KG1 (cell line): Measurements from ENCODE around the gene PSMC2.

Experiments used
- DNase-seq: peaks from one replicate; lab custom pipeline; 2025; lab: John Stamatoyannopoulos, UW

Gene PSMC2

DNA sequence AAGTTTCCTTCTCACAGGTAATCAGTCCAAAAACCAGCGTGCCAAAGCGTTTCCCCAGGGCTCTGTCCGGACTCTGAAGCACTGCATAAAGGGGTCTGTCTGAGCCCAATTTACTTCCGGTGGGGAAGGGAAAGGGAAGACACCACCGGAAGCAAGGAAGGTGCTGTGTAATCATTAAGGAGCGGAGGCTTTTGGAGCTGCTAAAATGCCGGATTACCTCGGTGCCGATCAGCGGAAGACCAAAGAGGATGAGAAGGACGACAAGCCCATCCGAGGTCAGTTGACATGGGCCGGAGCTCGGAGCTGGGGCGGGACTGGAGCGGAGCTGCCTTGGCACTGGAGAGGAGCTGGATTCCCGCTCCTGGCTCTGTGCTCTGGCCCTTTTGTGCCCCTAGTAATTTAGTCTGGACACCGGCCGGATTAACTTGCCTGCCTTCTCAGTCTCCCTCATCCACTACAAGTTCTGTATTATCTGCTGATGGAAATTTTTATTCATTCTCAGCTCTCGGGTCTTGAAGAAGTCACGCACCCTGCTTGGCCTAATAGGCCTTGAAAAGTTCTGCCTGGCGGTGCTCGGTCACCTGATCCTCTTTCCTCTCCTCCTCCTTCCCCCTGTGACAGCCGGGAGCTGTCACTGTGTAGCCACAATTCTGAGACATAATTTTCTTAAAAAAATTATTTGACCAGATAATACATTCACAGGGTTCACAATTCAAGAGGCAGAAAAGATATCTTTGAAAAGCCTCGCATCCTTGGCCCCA, at the start of gene PSMC2:
TSS of gene PSMC2 (plus strand) at position 137 of the 761 bp plus-strand sequence. CDS start at position 206, 69 bp downstream.
- peak; percentile 8 for DNase-seq

DNA sequence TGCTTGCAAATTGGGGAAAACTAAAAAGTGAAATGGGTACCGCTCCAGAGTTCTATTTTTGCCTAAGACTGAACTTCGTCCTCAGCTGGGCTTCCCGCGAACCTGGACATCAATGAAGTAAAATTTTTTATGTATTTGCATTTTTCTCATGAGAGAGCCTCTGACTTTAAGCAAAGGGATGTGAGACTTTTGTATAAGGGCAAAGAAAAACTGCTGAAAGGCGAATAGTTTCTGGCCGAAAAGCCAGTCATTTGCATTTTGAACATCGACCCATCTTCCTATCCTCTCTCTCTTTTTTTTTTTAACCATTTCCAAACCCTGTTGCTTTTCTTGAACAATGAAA, 49.6 kb upstream of the PSMC2 start:
- no peak for DNase-seq

DNA sequence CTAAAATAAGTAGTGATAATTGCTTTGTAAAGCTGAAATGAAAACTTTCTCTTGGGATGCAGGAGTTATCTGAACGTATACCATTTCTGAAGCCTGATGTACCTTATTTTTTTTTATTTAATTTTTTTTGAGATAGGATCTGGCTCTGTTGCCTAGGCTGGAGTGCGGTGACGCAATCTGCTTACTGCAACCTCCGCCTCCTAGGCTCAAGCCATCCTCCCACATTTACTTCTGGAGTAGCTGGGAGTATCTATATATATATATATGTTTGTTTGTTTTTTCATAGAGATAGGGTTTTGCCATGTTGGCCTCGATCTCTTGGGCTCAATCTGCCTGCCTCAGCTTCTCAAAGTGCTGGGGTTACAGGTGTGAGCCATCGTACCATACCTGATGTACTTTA, 47.8 kb upstream of the PSMC2 start:
- DNase-seq, result no peak

DNA sequence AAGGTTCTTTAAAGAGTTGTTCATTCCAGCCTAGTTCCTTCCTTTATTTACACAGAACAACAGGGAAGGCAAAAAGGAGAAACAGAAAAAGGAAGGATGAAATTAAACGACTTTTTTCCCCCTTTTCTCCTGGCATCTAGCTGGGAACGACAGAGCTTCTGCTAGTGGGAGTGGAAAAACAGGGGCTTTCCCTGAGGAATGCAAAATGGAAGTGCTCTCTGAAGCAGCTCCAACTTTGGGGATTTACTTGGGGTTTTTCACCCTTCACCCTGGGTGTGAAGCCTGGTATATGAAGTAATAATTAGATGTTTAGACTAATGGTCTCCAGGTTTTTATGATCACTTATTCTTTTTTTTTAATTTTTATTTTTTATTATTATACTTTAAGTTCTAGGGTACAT, 46.0 kb upstream of the PSMC2 start:
- DNase-seq, result no peak

DNA sequence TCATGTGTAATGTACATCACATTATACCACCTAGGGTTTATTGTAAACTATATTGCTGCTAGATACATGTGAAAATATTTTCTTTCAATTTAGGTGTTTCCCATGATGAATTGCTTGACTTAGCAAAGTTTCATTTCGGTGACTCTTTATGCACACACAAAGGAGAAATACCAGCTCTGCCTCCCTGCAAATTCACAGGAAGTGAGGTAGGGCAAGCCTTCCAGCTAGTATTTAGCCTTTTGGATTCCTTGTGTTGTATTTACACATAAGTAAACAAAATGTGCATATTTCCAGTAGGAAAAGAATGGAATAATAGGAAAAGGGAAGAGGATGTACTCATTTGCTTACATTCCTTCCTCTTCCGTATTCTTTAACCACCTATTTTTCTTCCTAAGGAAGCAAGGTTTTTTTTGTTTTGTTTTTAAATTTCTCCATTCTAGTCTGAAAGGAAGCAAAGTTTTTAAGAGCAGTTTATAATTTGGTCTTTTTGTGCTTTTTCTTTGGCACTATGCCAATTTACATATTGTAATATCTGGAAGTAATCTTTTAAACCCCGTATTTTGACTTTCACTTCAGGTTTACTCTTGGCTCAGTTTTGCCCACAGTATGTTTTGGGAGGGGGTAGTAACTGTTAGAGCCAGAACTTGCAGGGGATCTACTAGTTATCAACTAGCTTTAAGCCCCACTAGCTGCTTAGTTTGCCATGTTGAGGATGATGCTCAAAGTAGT, 39.8 kb upstream of the PSMC2 start:
- DNase-seq, result no peak

DNA sequence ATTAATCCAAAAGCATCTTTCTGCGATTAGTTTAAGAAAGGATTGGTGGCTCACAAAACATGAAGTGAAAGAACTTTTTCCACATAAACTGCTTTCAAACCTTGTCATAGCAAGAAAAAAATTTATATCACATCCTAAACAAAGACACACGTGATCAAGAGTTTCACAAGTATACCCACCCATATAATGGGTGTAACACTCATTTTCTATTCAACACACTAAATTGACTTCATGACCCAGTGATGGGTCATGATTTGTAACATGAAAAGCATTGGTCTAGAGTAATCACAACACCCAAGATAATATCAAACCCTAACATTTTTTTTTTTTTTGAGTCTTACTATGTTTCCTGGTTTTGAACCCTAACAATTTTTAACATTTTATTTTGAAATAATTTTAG, 32.6 kb upstream of the PSMC2 start:
- no peak for DNase-seq

DNA sequence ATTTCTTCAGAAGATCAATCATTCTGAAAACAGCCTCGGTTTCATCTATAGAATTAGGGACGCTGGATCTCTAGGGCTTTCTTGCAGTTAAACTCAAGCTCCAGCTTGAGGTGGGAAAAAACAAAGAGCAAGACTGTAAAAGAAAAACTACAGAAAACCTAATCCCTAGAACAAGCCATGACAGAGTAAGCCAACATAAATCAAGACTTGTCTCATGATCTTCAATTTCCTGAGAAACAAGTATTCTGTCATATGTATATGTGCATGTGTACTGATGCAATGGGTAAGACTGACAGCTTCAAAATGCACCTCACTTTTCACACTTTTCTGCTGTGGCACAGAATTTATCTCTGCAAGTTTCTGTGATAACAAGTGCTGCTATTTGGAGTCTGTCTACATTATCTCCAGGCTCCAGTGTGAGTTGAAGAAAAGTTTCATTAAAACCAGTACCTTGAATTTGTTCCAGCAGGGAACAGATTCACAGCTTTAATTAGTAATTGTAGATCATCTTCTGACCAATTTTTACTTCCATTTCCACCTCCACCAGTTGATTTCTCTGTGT, 31.0 kb upstream of the PSMC2 start:
- DNase-seq, result no peak

DNA sequence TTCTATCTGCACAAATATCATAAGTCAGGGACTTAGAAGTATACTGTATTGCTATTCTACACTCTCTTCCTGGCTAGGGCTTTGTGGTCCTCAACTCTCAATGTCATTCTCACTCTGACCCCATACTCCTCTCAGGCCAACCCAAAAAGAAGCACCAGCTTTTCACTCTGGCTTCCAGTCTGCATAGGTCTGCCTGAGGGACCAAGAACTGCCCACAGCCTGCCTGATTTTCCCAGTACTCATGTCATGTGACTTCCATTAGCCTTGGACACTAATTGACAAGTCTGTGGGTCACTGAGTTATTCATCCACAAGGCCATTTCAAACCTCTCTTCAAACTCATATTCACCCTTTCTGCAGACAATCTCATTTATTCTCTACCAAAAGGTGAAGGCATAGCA, 30.4 kb upstream of the PSMC2 start:
- no peak for DNase-seq

DNA sequence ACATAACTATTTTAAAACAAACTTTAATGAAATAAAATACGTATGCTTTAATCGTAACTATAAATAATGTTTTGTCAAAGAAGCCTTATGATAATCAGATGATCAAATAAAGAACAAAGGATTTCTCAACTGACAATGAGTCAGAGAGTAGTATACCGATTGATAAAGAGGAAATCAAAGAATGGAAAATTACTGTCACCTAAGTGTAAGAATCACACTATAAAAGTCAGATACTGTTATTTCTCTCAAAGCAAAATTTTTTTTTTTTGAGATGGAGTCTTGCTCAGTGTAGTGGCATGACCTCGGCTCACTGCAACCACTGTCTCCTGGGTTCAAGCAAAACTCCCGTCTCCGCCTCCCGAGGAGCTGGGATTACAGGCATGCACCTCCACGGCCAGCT, 21.7 kb upstream of the PSMC2 start:
- DNase-seq, result no peak

DNA sequence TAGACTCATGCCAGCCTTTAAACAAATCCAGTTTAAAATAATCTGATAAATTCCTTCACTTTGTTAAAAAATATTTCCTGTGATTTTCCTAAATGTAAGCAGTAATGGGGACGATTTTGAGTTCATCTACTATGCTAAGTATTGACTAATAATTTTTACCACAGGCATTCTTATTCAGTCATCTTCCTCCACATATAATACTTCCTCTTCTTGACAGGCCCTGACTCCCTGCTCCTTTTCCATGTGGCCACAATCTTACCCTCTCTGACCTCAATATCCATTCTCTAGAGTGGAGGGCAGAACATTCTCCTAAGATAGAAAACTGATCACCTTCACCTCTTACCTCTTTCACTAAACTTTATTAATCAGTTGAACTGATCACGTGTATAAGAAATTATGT, 10.7 kb upstream of the PSMC2 start:
- no peak for DNase-seq

DNA sequence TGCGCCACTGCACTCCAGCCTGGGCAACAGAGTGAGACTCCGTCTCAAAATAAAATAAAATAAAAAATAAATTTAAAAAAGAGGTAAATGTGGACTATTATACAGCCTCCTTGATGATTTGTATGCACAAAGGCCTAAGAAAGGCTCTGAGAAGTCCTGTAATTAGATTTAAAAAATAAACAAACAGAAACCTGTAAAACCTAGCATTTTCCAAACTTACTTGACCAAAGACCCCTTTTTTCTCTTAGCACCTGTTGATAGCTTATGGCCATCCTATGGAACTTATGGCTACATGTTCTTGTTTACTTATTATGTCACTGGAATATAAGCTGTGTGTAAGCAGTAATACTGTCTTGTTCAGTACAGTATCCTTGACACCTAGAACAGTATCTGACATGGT, 8.6 kb upstream of the PSMC2 start:
- no peak for DNase-seq

DNA sequence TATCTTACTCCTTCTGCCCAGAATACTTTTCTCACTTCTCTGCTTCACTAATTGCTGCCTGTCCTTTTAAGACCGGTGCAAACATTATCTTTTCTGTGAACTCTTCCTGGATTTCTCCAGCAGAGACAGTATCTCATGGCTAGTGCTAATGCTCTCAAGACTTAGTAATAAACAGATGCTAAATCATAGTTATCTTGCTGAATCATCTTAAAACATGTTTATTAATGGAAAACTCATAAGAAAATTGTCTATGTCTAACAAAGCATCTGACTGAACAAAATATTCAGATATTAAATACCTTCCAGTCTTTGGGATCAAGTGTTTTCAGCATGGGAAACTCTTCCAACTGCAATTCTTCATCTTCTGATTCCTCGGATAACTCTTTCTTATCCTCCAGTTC, 6.0 kb upstream of the PSMC2 start:
- no peak for DNase-seq

DNA sequence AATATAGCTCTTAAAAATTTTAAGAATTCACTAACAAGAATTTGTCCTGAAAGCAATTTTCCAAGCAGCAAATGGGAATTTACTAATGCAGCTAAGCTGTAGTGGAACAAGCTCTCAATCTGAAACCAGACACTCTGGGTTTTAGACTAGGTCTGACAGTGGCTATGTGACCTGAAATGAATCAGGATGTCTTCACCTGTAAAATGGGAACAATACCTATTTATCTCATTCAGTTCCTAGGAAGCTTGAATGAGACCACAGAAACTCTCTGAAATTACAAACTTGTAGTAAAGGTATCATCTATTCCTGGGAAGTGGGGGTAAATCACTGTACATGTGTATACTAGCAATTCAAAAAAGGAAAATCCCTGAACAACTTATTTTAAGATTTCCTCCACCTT, 4.1 kb upstream of the PSMC2 start:
- no peak for DNase-seq

DNA sequence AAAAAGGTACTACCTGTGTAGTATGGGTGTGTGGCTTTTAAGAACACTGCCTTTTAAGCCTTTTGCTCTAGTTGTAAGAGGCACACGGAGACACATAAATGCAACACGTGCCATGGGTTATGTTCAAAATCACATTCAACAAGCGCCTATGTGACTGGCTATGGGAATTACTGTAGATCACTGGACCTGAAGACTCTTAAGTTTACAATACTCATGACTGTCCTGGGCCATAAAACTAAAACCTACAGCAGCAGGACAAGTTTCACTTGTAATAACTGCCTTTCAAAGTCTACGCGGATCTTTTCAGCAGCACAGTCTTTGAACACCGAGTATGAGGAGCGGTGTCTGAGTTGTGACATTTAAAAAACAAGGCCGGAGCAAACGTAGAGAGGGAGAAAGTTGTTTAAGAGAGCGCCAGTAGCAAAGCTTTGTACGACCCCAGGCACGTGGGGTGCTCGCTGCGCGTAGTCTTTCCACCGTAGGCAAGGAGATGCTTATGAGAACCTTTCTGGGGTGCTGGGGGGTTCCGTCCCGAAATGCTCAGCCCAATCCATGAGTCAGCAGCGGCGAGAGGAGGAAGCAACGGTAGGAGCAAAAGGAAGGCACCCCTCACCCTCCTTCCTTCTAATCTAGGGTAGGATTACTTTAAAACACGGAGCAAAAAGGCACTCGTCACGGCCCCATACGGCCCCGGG, 3.5 kb upstream of the PSMC2 start:
- DNase-seq, result no peak

DNA sequence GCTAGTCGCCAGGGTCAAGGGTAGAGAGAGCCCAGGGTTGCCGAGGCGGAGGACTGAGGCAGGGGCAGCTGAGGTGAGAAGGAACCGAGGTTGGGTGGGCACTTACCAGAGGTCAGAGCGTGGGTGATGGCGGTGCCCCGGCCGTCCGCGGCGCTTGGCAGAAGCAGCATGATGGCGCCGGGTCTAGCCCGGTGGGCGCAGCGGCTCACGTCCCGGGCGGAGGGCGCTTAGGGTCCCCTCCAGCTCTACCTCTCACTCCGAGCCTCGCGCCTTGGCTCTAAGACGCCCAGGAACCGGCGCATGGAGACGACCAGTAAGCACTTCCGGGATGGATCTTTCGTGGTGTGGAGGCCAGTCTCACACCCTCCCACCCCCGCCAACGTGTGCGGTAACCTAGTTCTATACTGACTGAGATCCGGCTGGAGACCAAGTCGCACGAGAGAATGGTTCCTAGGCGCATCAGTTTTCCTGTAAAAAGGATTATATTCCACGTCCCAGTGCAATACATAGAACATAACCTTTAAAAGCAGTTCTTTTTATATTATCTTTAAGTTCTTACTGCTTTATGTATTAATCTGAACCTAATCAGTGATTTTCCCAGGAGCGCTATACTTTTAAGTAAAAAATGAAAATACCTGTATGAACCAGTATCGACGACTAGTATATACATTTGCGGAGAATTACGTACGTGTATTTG, 2.8 kb upstream of the PSMC2 start, which contains the start of gene DNAJC2:
TSS of gene DNAJC2 (minus strand) at position 315 of the 697 bp plus-strand sequence. CDS start at position 170, 145 bp downstream.
- peak; percentile 47 for DNase-seq

DNA sequence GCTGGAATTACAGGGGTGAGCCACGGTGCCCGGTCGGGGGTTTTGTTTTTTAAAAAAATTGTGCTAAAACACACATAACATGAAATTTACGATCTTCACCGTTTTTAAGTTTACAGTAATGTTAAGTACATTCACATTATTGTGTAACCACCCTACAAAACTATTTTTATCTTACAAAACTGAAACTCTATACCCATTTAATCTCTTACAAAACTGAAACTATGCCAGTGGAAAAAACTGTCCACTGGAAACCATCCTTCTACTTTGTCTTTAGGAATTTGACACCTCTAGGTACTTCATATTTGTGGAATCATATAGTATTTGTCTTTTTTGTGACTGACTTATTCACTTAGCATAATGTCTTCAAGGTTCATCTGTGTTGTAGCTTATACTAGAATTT, 1.0 kb upstream of the PSMC2 start:
- DNase-seq, result no peak

DNA sequence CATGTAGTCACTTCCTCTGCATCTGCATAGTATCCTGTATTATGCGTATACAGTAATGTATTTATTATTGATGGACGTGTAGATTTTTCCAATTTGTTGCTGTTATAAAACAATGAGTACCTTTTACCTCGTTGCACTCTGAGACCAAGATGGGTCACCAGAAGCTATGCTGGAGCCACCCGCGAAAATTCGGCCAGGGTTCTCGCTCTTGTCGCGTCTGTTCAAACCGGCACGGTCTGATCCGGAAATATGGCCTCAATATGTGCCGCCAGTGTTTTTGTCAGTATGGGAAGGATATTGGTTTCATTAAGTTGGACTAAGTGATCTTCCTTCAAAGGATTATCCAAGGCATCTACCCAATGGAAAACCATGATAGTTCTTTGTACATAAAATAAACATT, 1.0 kb downstream of the PSMC2 start:
- no peak for DNase-seq

DNA sequence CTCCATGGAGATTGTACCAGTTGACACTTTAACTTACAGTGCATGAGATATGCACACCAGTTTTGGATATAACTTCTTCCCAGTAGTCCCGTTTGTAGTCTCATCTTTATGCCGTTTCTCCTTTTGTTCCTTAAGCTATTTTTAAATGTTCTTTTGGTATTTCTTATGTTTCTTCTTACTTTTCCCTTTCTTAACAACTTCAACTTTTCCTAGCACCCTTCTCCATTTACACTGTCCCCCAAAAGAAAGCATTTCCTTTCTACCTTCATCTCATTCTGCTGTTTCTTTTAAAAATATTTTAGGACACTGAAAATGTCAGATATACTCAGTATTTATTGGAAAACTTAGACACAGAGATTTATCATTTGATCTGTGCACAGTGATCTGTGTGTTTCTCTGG, 1.5 kb downstream of the PSMC2 start:
- DNase-seq, result no peak

DNA sequence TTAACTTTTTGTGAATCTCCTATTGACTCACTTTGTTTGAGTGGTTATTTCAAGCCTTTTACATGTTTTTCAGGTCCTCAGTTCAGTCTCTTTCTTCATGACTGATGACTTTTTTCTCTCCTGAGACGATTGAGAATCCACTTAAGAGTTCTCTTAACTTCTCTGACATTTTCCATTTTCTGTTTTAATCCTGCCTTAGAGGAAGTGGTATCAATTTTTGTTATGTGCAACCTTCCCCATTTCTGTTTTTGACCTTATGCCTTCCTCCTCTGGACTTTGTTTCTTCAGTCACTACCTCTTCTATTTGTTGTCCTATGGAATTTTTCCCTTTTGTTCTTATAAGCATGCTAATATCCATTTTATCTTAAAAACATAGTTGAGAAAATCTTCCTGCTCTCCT, 2.4 kb downstream of the PSMC2 start:
- DNase-seq, result no peak

DNA sequence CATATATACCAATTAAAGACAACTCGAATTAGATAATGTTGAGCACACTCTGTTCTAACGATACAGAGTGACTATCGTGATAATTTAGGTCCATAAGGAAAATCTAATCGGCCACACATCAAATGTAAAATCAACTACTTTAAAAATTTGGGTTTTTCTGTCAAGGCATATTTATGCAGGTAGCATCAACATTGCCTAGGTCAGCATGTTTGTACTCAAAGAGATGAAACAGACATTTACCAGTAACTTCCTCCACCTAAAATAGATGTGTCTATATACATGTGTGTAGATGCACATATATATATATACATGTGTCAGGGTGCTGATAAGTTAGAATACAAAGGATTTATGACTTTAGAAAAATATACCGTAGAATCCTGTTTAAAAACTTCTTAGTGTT, 22.0 kb downstream of the PSMC2 start:
- no peak for DNase-seq

DNA sequence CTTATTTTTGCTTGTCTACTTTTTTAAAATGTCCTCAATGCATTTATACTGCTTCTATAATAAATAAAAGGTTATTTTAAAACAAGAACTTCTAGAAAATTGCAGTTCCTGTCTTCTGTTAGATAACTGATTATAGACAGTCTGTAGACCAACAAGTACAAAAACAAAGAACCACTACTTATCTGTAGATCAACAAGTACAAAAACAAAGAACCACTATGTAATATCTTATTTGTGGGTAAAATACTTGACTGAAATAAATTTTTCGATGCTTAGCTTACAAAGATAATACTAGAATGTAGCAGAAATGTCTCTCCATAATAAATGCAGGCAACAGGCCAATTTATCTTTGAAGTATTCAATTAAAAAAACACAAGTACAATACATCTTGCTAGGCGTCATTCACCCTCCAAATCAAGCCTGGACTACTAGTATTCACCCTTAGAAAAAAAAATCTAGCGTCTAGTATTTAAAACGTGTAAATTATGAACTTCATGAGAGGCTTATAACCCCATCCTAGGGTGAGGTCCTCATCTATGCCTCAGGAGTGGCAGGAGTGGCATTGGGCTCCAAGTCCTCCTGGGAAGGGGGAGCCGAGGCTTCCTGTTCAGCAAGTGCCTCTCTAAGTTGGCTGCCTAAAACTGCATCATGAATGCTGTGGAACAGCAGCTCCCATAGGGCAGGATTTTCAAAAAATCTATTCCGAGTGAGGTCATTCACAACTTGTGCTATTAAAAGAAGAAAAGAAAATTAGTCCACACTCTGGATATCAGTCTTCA, 26.6 kb downstream of the PSMC2 start:
- no peak for DNase-seq
